Amniotic stem cell (primary cell): Measurements from ENCODE around the gene SNU13.
"Not testable (repeated sequence)": the region's sequence is repeated elsewhere in the genome, so short reads cannot be mapped to it uniquely, and the experiment has no call there.

Experiments
- DNase-seq: peaks from one replicate; lab custom pipeline; 2025; lab: John Stamatoyannopoulos, UW

SNU13 gene

GRCh38 chr22:41641854-41642253 is 46.8 kb downstream of the SNU13 start:
- DNase-seq: no peak

- no peak for DNase-seq
These were observed 49.9 kb downstream of the SNU13 start for GRCh38 chr22:41638748-41639147.

- DNase-seq: no peak
These were observed 50.5 kb downstream of the SNU13 start for GRCh38 chr22:41638124-41638523.

DNA sequence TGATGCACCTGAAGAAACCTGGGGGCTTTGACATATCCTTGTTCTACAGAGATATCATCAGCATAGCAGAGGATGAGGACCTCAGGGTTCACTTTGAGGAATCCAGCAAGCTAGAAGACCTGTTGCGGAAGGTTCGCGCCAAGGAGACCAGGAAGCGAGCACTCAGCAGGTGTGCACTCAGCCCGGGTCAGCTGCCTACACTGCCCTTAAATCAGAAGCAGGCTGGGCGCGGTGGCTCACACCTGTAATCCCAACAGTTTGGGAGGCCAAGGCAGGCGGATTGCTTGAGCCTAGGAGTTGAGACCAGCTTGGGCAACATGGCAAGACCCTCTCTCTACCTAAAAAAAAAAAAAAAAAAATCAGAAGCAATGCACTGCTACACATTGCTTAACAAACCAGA is 51.0 kb downstream of the SNU13 start:
- not testable (repeated sequence) for DNase-seq

DNA sequence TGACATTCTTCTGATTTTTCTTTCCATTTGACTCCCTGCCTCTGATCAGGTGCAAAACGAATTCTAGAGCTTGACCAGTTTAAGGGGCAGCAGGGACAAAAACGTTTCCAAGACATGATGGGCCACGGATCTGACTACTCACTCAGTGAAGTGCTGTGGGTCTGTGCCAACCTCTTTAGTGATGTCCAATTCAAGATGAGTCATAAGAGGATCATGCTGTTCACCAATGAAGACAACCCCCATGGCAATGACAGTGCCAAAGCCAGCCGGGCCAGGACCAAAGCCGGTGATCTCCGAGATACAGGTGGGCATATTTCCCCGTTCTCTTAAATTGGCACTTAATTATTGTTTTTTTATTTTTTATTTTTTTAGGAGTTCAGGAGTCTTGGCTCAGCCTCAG is 52.2 kb downstream of the SNU13 start:
- no peak for DNase-seq

- not testable (repeated sequence) for DNase-seq
These were observed 54.1 kb downstream of the SNU13 start for GRCh38 chr22:41634610-41635009.

GRCh38 chr22:41631615-41632014 is 57.1 kb downstream of the SNU13 start:
- DNase-seq: not testable (repeated sequence)

DNA sequence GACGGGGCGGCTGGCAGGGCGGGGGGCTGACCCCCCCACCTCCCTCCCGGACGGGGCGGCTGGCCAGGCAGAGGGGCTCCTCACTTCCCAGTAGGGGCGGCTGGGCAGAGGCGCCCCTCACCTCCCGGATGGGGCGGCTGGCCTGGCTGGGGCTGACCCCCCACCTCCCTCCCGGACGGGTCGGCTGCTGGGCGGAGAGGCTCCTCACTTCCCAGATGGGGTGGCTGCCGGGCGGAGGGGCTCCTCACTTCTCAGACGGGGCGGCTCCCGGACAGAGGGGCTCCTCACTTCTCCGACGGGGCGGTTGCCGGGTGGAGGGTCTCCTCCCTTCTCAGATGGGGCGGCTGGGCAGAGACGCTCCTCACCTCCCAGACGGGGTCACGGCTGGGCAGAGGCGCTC is 57.6 kb downstream of the SNU13 start:
- DNase-seq: not testable (repeated sequence)

- DNase-seq: no peak
These were observed 63.1 kb downstream of the SNU13 start for GRCh38 chr22:41625577-41625976.
